Stomach smooth muscle (tissue), 2 donors: ENCODE data around the gene MCM3AP.
"Not testable (repeated sequence)": the region's sequence is repeated elsewhere in the genome, so short reads cannot be mapped to it uniquely, and the experiment has no call there.

ENCODE experiments used
- H3K27ac ChIP-seq: one replicate; pipeline ENCODE4 v1.7.0; 2013; ENCODE audit warnings: mild to moderate bottlenecking, low read length, inconsistent platforms
- H3K27me3 ChIP-seq, 2 donors: one replicate each; pipeline ENCODE4 v1.7.0; 2013; ENCODE audit warnings: low read length in 2 of 2; ENCODE audit not compliant: insufficient read depth in 2 of 2, control insufficient read depth in 1 of 2
- H3K36me3 ChIP-seq, 2 donors: one replicate each; pipeline ENCODE4 v1.7.0; 2013; ENCODE audit warnings: low read length in 2 of 2; ENCODE audit not compliant: control insufficient read depth in 2 of 2, insufficient read depth in 2 of 2
- H3K4me1 ChIP-seq: one replicate; pipeline ENCODE4 v1.7.0; 2013; ENCODE audit warnings: low read length; ENCODE audit not compliant: control insufficient read depth, insufficient read depth
- H3K4me3 ChIP-seq, 2 donors: one replicate each; pipeline ENCODE4 v1.7.0; 2013; ENCODE audit warnings: low read length in 2 of 2
- H3K9ac ChIP-seq, 2 donors: one replicate each; pipeline ENCODE4 v1.7.0; 2013; ENCODE audit warnings: low read length in 2 of 2, mild to moderate bottlenecking in 1 of 2
- H3K9me3 ChIP-seq, 2 donors: one replicate each; pipeline ENCODE4 v1.7.0; 2013; ENCODE audit warnings: low read length in 2 of 2; ENCODE audit not compliant: control insufficient read depth in 2 of 2
- donor health status: healthy.
- donor health status: Pancreatic carcinoma.

The MCM3AP gene

GRCh38 chr21:46226146-46226545 is 59.3 kb downstream of the MCM3AP start:
- H3K9me3 ChIP-seq, result no peaks in the 10 kb centered on the region
- peak overlapping the region in 1 of 2 donors; percentile 29 for H3K4me3 ChIP-seq
- H3K27me3 ChIP-seq, result no peaks in the 10 kb centered on the region
- H3K27ac ChIP-seq, result peak overlapping the region; percentile 12
- peaks cover 21% of the 10 kb centered on the region for H3K4me1 ChIP-seq
- peaks cover 13 to 14% of the 10 kb centered on the region in 2 donors for H3K36me3 ChIP-seq
- no peak overlapping the region for H3K9ac ChIP-seq

DNA sequence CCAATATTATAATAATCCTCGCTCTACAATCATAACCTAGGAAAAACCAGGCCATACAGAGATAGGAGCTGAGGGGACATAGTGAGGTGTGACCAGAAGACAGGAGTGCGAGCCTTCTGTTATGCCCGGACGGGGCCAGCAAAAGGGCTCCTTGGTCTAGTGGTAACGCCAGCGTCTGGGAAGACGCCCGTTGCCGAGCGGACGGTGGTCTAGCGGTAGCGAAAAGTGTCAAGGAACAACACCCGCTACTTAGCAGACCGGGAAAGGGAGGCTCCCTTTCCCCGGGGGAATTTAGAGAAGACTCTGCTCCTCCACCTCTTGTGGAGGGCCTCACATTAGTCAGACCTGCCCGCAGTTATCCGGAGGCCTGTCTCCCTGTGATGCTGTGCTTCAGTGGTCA is 61.8 kb downstream of the MCM3AP start:
- peaks cover 18% of the 10 kb centered on the region for H3K4me1 ChIP-seq

GRCh38 chr21:46223217-46223616 is 62.2 kb downstream of the MCM3AP start:
- no peaks in the 10 kb centered on the region for H3K27me3 ChIP-seq
- H3K9me3 ChIP-seq, result no peaks in the 10 kb centered on the region
- no peak overlapping the region for H3K9ac ChIP-seq
- H3K36me3 ChIP-seq, result peaks cover 18 to 28% of the 10 kb centered on the region in 2 donors
- H3K4me3 ChIP-seq, result no peak overlapping the region
- no peak overlapping the region for H3K27ac ChIP-seq
- H3K4me1 ChIP-seq, result peaks cover 18% of the 10 kb centered on the region

More for the DNA sequence above, 61.8 kb downstream of the MCM3AP start:
- not testable (repeated sequence) for H3K27ac ChIP-seq, H3K9me3 ChIP-seq, H3K27me3 ChIP-seq, H3K4me3 ChIP-seq, H3K9ac ChIP-seq
- peaks cover 18 to 28% of the 10 kb centered on the region in 2 donors for H3K36me3 ChIP-seq

DNA sequence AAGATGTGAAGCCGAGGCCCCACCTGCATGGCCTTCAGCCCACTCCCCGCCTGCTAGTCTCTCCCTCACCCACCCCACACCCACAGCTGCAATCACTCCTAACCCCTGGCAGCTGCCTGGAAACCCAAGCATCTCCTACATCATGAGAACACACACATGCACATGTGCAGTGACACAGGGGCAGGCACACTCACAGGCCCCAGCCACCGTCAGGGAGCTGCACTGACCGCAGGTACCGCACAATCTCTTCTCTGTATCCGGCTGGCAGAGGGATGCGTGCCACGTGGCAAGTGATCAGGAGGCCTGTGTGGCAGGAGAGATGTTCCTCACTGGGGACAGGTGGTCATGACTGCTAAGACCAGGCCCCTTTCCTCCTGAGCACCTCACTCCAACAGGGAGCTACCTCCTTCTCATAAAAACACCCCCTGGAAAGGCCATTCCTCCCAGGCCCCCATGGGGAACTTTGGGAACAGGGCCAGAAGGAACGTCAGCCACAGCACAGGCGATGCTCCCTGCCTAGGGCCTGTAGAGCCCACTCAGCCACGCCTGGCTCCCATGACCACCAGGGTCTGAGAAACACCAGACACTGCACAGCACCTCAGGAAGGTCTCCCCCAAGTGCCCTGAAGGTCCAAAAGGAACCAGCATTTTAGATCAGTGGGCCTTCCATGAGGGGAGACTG is 62.8 kb downstream of the MCM3AP start:
- Histone ChIP-seq H3K27me3 (no peaks in the 10 kb centered on the region), H3K36me3 (peaks cover 18 to 28% of the 10 kb centered on the region in 2 donors), H3K4me3 (no peak overlapping the region), H3K27ac (no peak overlapping the region), H3K4me1 (peaks cover 14% of the 10 kb centered on the region), H3K9me3 (no peaks in the 10 kb centered on the region), H3K9ac (peak overlapping the region in 1 of 2 donors; percentile 28)

- Histone ChIP-seq H3K9me3 (no peaks in the 10 kb centered on the region), H3K27me3 (no peaks in the 10 kb centered on the region), H3K4me1 (peaks cover 7% of the 10 kb centered on the region), H3K4me3 (no peak overlapping the region), H3K36me3 (peaks cover 21 to 28% of the 10 kb centered on the region in 2 donors), H3K27ac (no peak overlapping the region), H3K9ac (no peak overlapping the region)
Observed at GRCh38 chr21:46221664-46222435, 63.6 kb downstream of the MCM3AP start.

GRCh38 chr21:46220847-46221246 is 64.6 kb downstream of the MCM3AP start:
- Histone ChIP-seq H3K9ac (no peak overlapping the region), H3K9me3 (no peaks in the 10 kb centered on the region), H3K36me3 (peaks cover 21 to 35% of the 10 kb centered on the region in 2 donors)

GRCh38 chr21:46220275-46220810 is 65.1 kb downstream of the MCM3AP start:
- H3K36me3 ChIP-seq, result peaks cover 21 to 38% of the 10 kb centered on the region in 2 donors
- H3K4me3 ChIP-seq, result no peak overlapping the region
- no peak overlapping the region for H3K27ac ChIP-seq
- no peak overlapping the region for H3K9ac ChIP-seq
- H3K4me1 ChIP-seq, result no peaks in the 10 kb centered on the region
- H3K27me3 ChIP-seq, result no peaks in the 10 kb centered on the region
- no peaks in the 10 kb centered on the region for H3K9me3 ChIP-seq

More at GRCh38 chr21:46220847-46221246, 64.6 kb downstream of the MCM3AP start:
- H3K27ac ChIP-seq, result no peak overlapping the region
- H3K4me1 ChIP-seq, result no peaks in the 10 kb centered on the region
- H3K4me3 ChIP-seq, result no peak overlapping the region
- no peaks in the 10 kb centered on the region for H3K27me3 ChIP-seq

- Histone ChIP-seq H3K9me3 (no peaks in the 10 kb centered on the region), H3K36me3 (peaks cover 21 to 39% of the 10 kb centered on the region in 2 donors), H3K27me3 (no peaks in the 10 kb centered on the region), H3K4me1 (no peaks in the 10 kb centered on the region), H3K27ac (no peak overlapping the region), H3K9ac (no peak overlapping the region), H3K4me3 (no peak overlapping the region)
Observed at GRCh38 chr21:46219591-46220239, 65.7 kb downstream of the MCM3AP start.

DNA sequence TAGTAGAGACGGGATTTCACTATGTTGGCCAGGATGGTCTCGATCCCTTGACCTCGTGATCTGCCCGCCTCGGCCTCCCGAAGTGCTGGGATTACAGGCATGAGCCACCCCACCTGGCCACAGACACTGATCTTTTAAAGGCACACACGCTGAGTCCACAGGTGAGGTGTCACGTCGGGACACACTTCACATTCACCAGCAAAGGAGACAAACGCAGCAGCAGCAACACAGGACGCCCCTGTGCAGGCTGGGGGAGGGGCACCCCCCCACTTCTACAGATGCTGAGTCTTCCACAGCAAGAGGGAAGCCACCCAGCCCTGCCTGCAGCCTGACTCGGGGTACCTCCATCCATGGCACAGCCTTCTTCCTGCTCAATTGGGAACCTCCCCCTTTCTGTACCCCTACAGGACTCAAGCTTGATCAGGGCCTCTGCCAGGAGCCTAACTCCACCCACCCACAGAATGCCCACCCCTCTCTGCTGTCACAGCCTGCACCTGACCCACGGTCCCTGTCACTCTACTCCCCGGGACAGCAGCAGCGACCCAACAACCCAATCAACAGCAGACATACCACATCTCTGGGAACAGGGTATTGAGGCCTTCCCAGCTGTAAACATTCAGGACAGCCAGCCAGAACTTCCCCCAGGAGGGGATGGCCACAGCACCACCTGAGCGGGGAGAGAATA is 66.4 kb downstream of the MCM3AP start:
- Histone ChIP-seq H3K4me1 (no peaks in the 10 kb centered on the region), H3K4me3 (no peak overlapping the region), H3K27me3 (no peaks in the 10 kb centered on the region), H3K27ac (no peak overlapping the region), H3K9me3 (no peaks in the 10 kb centered on the region), H3K36me3 (peaks cover 21 to 40% of the 10 kb centered on the region in 2 donors), H3K9ac (no peak overlapping the region)

- H3K9me3 ChIP-seq, result no peaks in the 10 kb centered on the region
- no peak overlapping the region for H3K4me3 ChIP-seq
- H3K4me1 ChIP-seq, result no peaks in the 10 kb centered on the region
- peaks cover 20 to 50% of the 10 kb centered on the region in 2 donors for H3K36me3 ChIP-seq
- no peak overlapping the region for H3K9ac ChIP-seq
- no peaks in the 10 kb centered on the region for H3K27me3 ChIP-seq
- H3K27ac ChIP-seq, result no peak overlapping the region
Observed at GRCh38 chr21:46217511-46218196, 67.8 kb downstream of the MCM3AP start.
